ENCODE measurements around the gene CARF. TPM values are rescaled to one million over a fixed set of nuclear protein-coding genes. Genes with fewer than 3 reads are reported as not detected.
"Not testable (repeated sequence)": the region's sequence is repeated elsewhere in the genome, so short reads cannot be mapped to it uniquely, and the experiment has no call there.

The CARF gene
- total RNA-seq, 1 experiment from 2014 or later = 6.5 TPM

DNA sequence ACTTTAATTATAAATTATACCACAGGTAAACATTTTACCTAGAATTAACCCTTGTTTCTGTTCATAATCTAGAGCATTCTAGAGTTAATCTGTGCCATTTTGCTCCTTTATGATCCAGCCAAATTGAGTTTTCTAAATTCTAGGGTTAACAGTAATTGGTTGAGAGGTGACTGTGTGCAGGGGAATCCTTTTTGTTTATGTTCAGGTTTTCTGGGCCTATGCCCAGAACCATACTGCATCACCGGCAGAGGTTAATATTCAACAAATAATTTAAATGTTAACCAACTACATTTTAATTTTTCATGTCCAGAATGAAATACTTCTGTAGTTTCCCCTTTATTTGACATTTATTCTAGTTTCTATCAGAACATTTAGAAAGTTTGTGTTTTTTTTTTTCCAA lies 32.3 kb downstream of the CARF start:
- ChIA-PET POLR2A (ENCODE audit: unreplicated experiment) (no interaction called here), CTCF (no interaction called here)
- Histone ChIP-seq H3K4me2 (no peak overlapping the region), H3K9me3 (ENCODE audit: insufficient read depth, low read depth) (no peaks in the 10 kb centered on the region), H3K4me3 (no peak overlapping the region), H3K9me2 (ENCODE audit: insufficient read depth) (no peaks in the 10 kb centered on the region), H4K20me1 (ENCODE audit: insufficient read depth) (no peaks in the 10 kb centered on the region), H3K27ac (0 out of 2 replicates have a peak overlapping the region, but pooled peaks have one; percentile 2), H3K27me3 (ENCODE audit: insufficient read depth, low read depth) (no peaks in the 10 kb centered on the region), H3F3A (ENCODE audit: insufficient read depth, low read depth) (no peaks in the 10 kb centered on the region), H3K79me2 (ENCODE audit: low read depth) (no peaks in the 10 kb centered on the region), H2AFZ (no peak overlapping the region), H3K36me3 (ENCODE audit: low read depth) (no peaks in the 10 kb centered on the region), H3K4me1 (replicated peaks; ENCODE audit: insufficient read depth) (no peaks in the 10 kb centered on the region)
- DNase-seq = no peak
- no TSS peak for BruUV-seq (replicated peaks)
- TF ChIP-seq EZH2 (IDR thresholded peaks at IDR 0.05; ENCODE audit: low read depth) = no peak
- TF ChIP-seq, protein P1, sequence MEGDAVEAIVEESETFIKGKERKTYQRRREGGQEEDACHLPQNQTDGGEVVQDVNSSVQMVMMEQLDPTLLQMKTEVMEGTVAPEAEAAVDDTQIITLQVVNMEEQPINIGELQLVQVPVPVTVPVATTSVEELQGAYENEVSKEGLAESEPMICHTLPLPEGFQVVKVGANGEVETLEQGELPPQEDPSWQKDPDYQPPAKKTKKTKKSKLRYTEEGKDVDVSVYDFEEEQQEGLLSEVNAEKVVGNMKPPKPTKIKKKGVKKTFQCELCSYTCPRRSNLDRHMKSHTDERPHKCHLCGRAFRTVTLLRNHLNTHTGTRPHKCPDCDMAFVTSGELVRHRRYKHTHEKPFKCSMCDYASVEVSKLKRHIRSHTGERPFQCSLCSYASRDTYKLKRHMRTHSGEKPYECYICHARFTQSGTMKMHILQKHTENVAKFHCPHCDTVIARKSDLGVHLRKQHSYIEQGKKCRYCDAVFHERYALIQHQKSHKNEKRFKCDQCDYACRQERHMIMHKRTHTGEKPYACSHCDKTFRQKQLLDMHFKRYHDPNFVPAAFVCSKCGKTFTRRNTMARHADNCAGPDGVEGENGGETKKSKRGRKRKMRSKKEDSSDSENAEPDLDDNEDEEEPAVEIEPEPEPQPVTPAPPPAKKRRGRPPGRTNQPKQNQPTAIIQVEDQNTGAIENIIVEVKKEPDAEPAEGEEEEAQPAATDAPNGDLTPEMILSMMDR (conservative IDR thresholded peaks at IDR 0.05) = no peak
- intact Hi-C loops (cut with micrococcal nuclease; ENCODE audit: unreplicated experiment) = no loop called here

DNA sequence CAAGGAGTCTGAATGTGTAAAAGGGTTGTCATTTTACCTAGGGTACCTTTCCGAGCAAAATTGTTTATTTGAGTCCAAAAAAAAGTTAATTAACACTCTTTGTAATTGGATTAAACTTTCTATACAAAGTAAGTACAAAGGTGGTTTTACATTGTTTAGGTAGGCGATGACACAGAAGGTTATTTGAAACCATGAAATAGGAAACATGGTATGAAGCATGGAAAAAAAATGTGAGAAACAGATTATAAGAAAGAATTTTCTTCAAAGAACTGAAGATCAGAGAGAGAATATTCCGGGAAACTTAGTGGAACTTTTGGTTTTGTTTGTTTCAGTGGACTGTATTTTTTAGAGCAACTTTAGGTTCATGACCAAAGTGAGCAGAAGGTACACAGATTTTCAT lies 32.7 kb downstream of the CARF start:
- no TSS peak for BruUV-seq (replicated peaks)
- no peaks in the 10 kb centered on the region for H3K4me1 ChIP-seq (replicated peaks; ENCODE audit: insufficient read depth)
- POLR2A ChIA-PET (ENCODE audit: unreplicated experiment) = no interaction called here

DNA sequence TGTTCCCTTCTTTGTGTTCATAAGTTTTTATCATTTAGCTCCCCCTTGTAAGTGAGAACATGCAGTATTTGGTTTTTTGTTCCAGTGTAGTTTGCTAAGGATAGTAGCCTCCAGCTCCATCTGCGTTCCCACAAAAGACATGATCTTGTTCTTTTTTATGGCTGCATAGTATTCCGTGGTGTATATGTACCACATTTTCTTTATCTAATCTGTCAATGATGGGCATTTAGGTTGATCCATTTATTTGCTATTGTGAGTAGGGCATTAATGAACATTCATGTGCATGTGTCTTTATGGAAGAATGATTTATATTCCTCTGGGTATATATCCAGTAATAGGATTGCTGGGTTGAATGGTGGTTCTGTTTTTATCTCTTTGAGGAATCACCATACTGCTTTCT lies 33.4 kb downstream of the CARF start:
- Histone ChIP-seq H3K4me1 (replicated peaks; ENCODE audit: insufficient read depth) (no peaks in the 10 kb centered on the region), H3K9me3 (ENCODE audit: insufficient read depth, low read depth) (no peaks in the 10 kb centered on the region), H3F3A (ENCODE audit: insufficient read depth, low read depth) (no peaks in the 10 kb centered on the region), H2AFZ (no peak overlapping the region), H3K27ac (no peak overlapping the region), H3K79me2 (ENCODE audit: low read depth) (no peaks in the 10 kb centered on the region), H3K36me3 (ENCODE audit: low read depth) (no peaks in the 10 kb centered on the region), H3K4me2 (no peak overlapping the region), H3K27me3 (ENCODE audit: insufficient read depth, low read depth) (no peaks in the 10 kb centered on the region), H3K4me3 (no peak overlapping the region), H3K9me2 (ENCODE audit: insufficient read depth) (no peaks in the 10 kb centered on the region), H4K20me1 (ENCODE audit: insufficient read depth) (no peaks in the 10 kb centered on the region)
- TF ChIP-seq EZH2 (IDR thresholded peaks at IDR 0.05; ENCODE audit: low read depth) = no peak
- TF ChIP-seq, protein P1 (conservative IDR thresholded peaks at IDR 0.05) = no peak
- DNase-seq = no peak
- no TSS peak for BruUV-seq (replicated peaks)
- intact Hi-C loops (cut with micrococcal nuclease; ENCODE audit: unreplicated experiment) = no loop called here
- ChIA-PET POLR2A (ENCODE audit: unreplicated experiment) (no interaction called here), CTCF (no interaction called here)

More for the DNA sequence above, 32.7 kb downstream of the CARF start:
- Histone ChIP-seq H3K36me3 (ENCODE audit: low read depth) (no peaks in the 10 kb centered on the region), H3K4me3 (no peak overlapping the region), H3K4me2 (no peak overlapping the region), H3K9me2 (ENCODE audit: insufficient read depth) (no peaks in the 10 kb centered on the region), H3F3A (ENCODE audit: insufficient read depth, low read depth) (no peaks in the 10 kb centered on the region), H2AFZ (no peak overlapping the region), H3K9me3 (ENCODE audit: insufficient read depth, low read depth) (no peaks in the 10 kb centered on the region), H4K20me1 (ENCODE audit: insufficient read depth) (no peaks in the 10 kb centered on the region), H3K79me2 (ENCODE audit: low read depth) (no peaks in the 10 kb centered on the region), H3K27me3 (ENCODE audit: insufficient read depth, low read depth) (no peaks in the 10 kb centered on the region), H3K27ac (0 out of 2 replicates have a peak overlapping the region, but pooled peaks have one; percentile 2)
- no peak for DNase-seq
- intact Hi-C loops (cut with micrococcal nuclease; ENCODE audit: unreplicated experiment) = no loop called here
- CTCF ChIA-PET = no interaction called here
- TF ChIP-seq, protein P1 (conservative IDR thresholded peaks at IDR 0.05) = no peak
- TF ChIP-seq EZH2 (IDR thresholded peaks at IDR 0.05; ENCODE audit: low read depth) = no peak

DNA sequence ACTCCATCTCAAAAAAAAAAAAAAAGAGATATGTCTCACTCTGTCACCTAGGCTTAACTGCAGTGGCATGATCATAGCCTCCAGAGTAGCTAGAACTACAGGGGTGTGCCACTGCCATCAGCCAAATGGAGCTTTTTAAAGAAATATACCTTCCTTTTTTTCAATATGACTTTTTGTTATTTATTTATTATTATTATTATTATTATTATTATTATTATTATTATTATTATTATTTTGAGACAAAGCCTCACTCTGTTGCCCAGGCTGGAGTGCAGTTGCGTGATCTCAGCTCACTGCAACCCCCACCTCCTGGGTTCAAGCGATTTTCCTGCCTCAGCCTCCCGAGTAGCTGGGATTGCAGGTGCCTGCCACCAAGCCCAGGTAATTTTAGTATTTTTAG lies 37.3 kb downstream of the CARF start:
- H3K9me2 ChIP-seq (ENCODE audit: insufficient read depth); CTCF ChIA-PET; H3K4me2 ChIP-seq; H3K4me3 ChIP-seq; H3K79me2 ChIP-seq (ENCODE audit: low read depth); H3K27me3 ChIP-seq (ENCODE audit: insufficient read depth, low read depth); H2AFZ ChIP-seq; BruUV-seq (replicated peaks); intact Hi-C loops (cut with micrococcal nuclease; ENCODE audit: unreplicated experiment); H3K4me1 ChIP-seq (replicated peaks; ENCODE audit: insufficient read depth); H3K36me3 ChIP-seq (ENCODE audit: low read depth); H3K9me3 ChIP-seq (ENCODE audit: insufficient read depth, low read depth); DNase-seq; POLR2A ChIA-PET (ENCODE audit: unreplicated experiment); H3F3A ChIP-seq (ENCODE audit: insufficient read depth, low read depth); H3K27ac ChIP-seq; H4K20me1 ChIP-seq (ENCODE audit: insufficient read depth): not testable (repeated sequence)

Measured in PC-9 (cell line).